Adrenal gland (tissue), 12 donors: ENCODE results near the gene TRDN. TPM values are rescaled to one million over a fixed set of nuclear protein-coding genes. Genes with fewer than 3 reads are reported as not detected.

Experiments used
- DNase-seq, 7 donors: peaks; one replicate each; pipeline ENCODE4 v3.0.0-alpha.2; 2019 to 2020
- H3K27ac ChIP-seq, 5 donors: fragments of 200-600 bp; sonication (generic) in 4 of 5; 1 replicate in 3 of 5; 2 replicates in 2 of 5; pipeline versions ENCODE4 v1.5.1 to v1.8.0; 2016 to 2020; ENCODE audit warnings: mild to moderate bottlenecking in 1 of 5
- H3K27me3 ChIP-seq: fragments of 200-600 bp; 2 replicates; pipeline ENCODE4 v1.8.0; 2021
- H3K36me3 ChIP-seq, 2 donors: fragments of 200-600 bp; replicated peaks in 1 of 2; 1 replicate in 1 of 2; 2 replicates in 1 of 2; pipeline versions ENCODE4 v1.5.1 to v1.8.0; 2018 to 2022
- H3K4me1 ChIP-seq, 2 donors: fragments of 200-600 bp; replicated peaks in 1 of 2; 1 replicate in 1 of 2; 2 replicates in 1 of 2; pipeline versions ENCODE4 v1.5.1 to v1.8.0; 2018 to 2021
- H3K4me3 ChIP-seq, 4 donors: fragments of 200-600 bp; sonication (generic) in 3 of 4; one replicate each; pipeline ENCODE4 v1.5.1; 2016 to 2018
- H3K9me3 ChIP-seq, 3 donors: fragments of 200-600 bp; sonication (generic) in 1 of 3; replicated peaks in 1 of 3; 1 replicate in 2 of 3; 2 replicates in 1 of 3; pipeline versions ENCODE4 v1.5.1 to v1.8.0; 2016 to 2021
- CTCF ChIP-seq, 6 experiments: fragments of 450-650 bp in 4 of 6; fragments of 200-600 bp in 2 of 6; sonication (generic) in 1 of 6; IDR thresholded peaks; 1 replicate in 5 of 6; 2 replicates in 1 of 6; pipeline versions ENCODE4 v1.5.1 to v1.8.0; 2016 to 2021; ENCODE audit warnings: antibody characterized with exemption in 6 of 6, mild to moderate bottlenecking in 2 of 6, moderate library complexity in 1 of 6
- POLR2A ChIP-seq, 2 donors: fragments of 450-650 bp; IDR thresholded peaks; one replicate each; pipeline ENCODE4 v1.6.1; 2017; ENCODE audit warnings: antibody characterized with exemption in 2 of 2, mild to moderate bottlenecking in 2 of 2, moderate library complexity in 1 of 2
- whole genome bisulfite sequencing, 4 donors: extraction: QIAGEN DNeasy Blood & Tissue Kit in 2 of 4; methylation state at CpG; one replicate each; pipeline versions ENCODE4 v1.1.5 to v1.1.7; 2013 to 2017; 5-methylcytosine and 5-hydroxymethylcytosine counted together
- intact Hi-C, 2 donors: fragments of 100-400 bp; cut with DNase I; formaldehyde crosslinking; loops; one replicate each; pipeline versions ENCODE4 v1.14.1 to v1.15.0; 2022 to 2023
- polyA plus RNA-seq, 3 donors: library from polyadenylated mRNA; stranded (reverse); fragments of 200-250 nt in 2 of 3; fragments of 350-450 nt in 1 of 3; fragmentation: Illumina TruSeq in 1 of 3; extraction: RNeasy Lipid Tissue Mini Kit (QIAGEN cat#74804) in 1 of 3; gene quantifications; one replicate each; pipeline ENCODE4 v1.2.3, GENCODE V29; 2013 to 2014
- total RNA-seq, 9 donors: library from RNA; depleted of rRNA in 4 of 9; stranded (reverse); fragments of >200 nt in 4 of 9; fragments of 120-200 nt in 1 of 9; fragmentation: NEBNext Ultra II Directional in 1 of 9; extraction: Animal tissue kit (Norgen Biotek cat#: 25700) in 1 of 9; gene quantifications; one replicate each; pipeline versions ENCODE4 v1.1.0 to v1.2.4, GENCODE V29; 2013 to 2023
- donor health status: healthy with polysubstance abuse.
- donor health status: Bipolar disorder and iron deficiency.
- donor health status: DM: yes; HTN: yes; CAD: no.
- donor health status: DM: no; HTN: no; CAD: no.
- donor health status: DM: no; HTN: no; CAD: no.
- donor health status: DM: yes; HTN: yes; CAD: no.

TRDN gene
- total and polyA plus RNA-seq, 12 donors, result 0.06 to 3.5 (median 0.54) TPM; not detected in 2

DNA sequence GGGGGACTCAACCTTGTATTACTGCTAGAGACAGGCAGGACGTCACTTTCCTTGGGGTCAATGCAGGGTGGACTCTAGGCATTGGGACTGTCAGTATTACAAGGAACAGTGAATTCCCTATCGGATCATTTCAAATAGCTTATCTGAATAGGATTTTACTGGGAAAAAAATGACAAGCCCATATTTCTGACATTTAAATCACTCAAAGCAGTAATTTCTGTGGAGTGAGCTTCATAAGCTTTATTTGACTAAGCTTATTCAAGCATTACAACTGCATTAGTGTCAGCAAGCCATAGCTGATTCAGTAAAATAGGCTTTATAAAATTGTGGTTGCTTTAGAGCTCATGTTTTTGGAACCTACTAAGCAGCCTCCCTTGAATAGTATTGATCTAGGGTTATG lies 44.3 kb downstream of the TRDN start:
- 77 to 87% (median 81%) methylated on average over 2 of the region's 2 CpGs for WGBS, 4 donors
- Histone ChIP-seq H3K36me3 (no peaks in the 10 kb centered on the region), H3K4me3 (no peak overlapping the region), H3K27me3 (no peaks in the 10 kb centered on the region), H3K9me3 (no peaks in the 10 kb centered on the region), H3K4me1 (no peaks in the 10 kb centered on the region), H3K27ac (no peak overlapping the region)
- TF ChIP-seq POLR2A (IDR thresholded peaks at IDR 0.05) (no peak), CTCF (IDR thresholded peaks at IDR 0.05) (no peak)
- intact Hi-C loops, result no loop called here
- DNase-seq, result no peak

DNA sequence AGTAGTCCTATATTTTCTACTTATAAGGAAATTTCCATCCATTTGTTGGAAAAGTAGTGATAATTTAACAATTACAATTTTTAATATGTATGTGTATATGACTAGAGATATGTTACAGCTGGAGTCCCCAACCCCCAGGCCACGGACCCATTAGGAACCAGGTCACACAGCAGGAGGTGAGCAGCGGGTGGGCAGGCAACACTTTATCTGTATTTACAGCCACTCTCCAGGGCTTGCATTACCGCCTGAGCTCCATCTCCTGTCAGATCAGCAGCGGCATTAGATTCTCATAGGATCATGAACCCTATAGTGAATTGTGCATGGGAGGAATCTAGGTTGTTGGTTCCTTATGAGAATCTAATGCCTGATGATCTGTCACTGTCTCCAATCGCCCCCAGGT lies 46.8 kb downstream of the TRDN start:
- WGBS, 4 donors, result 80 to 91% (median 90%) methylated on average over 5 of the region's 5 CpGs
- TF ChIP-seq POLR2A (IDR thresholded peaks at IDR 0.05), result no peak
- TF ChIP-seq CTCF (IDR thresholded peaks at IDR 0.05), result no peak
- intact Hi-C loops, result no loop called here
- Histone ChIP-seq H3K9me3 (no peaks in the 10 kb centered on the region), H3K27ac (no peak overlapping the region), H3K36me3 (no peaks in the 10 kb centered on the region), H3K4me1 (no peaks in the 10 kb centered on the region), H3K27me3 (no peaks in the 10 kb centered on the region), H3K4me3 (no peak overlapping the region)
- DNase-seq, result no peak

- no peak for DNase-seq
- 38 to 54% (median 48%) methylated on average over 1 of the region's 1 CpG for WGBS, 4 donors
- Histone ChIP-seq H3K36me3 (no peaks in the 10 kb centered on the region), H3K9me3 (no peaks in the 10 kb centered on the region), H3K4me1 (no peaks in the 10 kb centered on the region), H3K4me3 (no peak overlapping the region), H3K27me3 (no peaks in the 10 kb centered on the region), H3K27ac (no peak overlapping the region)
- no peak for TF ChIP-seq CTCF (IDR thresholded peaks at IDR 0.05)
- TF ChIP-seq POLR2A (IDR thresholded peaks at IDR 0.05), result no peak
- intact Hi-C loops, result no loop called here
These were observed 47.4 kb downstream of the TRDN start for GRCh38 chr6:123589317-123589716.

DNA sequence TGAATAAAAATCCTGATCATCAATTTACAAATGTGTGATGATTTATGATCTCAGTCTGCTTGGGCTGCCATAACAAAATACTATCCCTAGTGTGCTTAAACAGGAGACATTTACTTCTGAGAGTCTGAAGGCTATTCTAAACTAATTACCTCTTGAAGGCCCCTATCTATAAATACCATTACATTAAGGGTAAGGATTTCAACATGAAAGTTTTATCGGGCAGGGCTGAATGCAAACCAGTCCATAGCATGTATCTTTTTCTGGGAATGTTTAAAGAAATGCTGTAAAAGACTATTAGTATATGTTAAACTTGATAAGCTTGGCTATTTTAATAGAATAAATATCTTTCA lies 48.2 kb downstream of the TRDN start:
- TF ChIP-seq CTCF (IDR thresholded peaks at IDR 0.05), result no peak
- no peak for TF ChIP-seq POLR2A (IDR thresholded peaks at IDR 0.05)
- 80 to 94% (median 83%) methylated on average over 1 of the region's 1 CpG for WGBS, 4 donors
- no peaks in the 10 kb centered on the region for H3K4me1 ChIP-seq
- no peaks in the 10 kb centered on the region for H3K27me3 ChIP-seq
- no peak for DNase-seq
- no peak overlapping the region for H3K27ac ChIP-seq
- intact Hi-C loops, result no loop called here
- no peak overlapping the region for H3K4me3 ChIP-seq
- no peaks in the 10 kb centered on the region for H3K9me3 ChIP-seq
- no peaks in the 10 kb centered on the region for H3K36me3 ChIP-seq
